ENCODE data around the gene MPO. TPM values are rescaled to one million over a fixed set of nuclear protein-coding genes. Genes with fewer than 3 reads are reported as not detected.

MPO gene
- polyA plus RNA-seq, 1 experiment: not detected

- ChIA-PET CTCF (interaction anchor here (4.4 kb wide), 1 partner anchor 13 kb away, joined by 28 read pairs; no protein-coding TSS in a partner anchor), POLR2A (no interaction called here)
- no peak for DNase-seq (ENCODE audit: low read depth, low spot score)
- no peaks in the 10 kb centered on the region for H3K9me3 ChIP-seq (ENCODE audit: control insufficient read depth, insufficient read depth, low read length)
- H3K4me3 ChIP-seq (ENCODE audit: low read depth, low read length): no peak overlapping the region
- TF ChIP-seq CTCF (IDR thresholded peaks at IDR 0.05; ENCODE audit: low read depth, low read length): no peak
- no peak overlapping the region for H3K27ac ChIP-seq (ENCODE audit: low read depth, low read length)
- peaks cover 29% of the 10 kb centered on the region for H3K27me3 ChIP-seq (ENCODE audit: control insufficient read depth, insufficient read depth, low read length)
Observed at GRCh38 chr17:58236394-58236793, 44.3 kb downstream of the MPO start.

DNA sequence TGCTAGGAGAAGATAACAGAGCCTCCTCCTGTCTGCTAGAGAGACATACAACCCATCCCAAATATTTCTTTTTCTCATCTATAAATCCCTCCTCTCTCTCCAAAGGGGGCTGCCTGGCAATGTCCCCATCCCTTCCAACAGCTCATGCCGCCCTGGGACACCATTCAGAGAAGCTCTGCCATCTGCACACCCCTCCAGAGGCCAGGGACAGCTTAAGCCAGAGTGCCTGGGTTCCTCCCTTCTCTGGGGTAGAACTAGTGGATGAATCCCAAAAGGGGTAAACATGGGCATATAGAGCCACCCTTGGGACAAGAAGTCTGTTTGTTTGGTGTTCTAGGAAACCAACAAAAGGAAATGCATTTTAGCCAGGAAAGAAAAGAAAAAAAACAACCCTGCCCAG lies 44.9 kb downstream of the MPO start:
- Histone ChIP-seq H3K27ac (ENCODE audit: low read depth, low read length) (no peak overlapping the region), H3K4me3 (ENCODE audit: low read depth, low read length) (no peak overlapping the region), H3K9me3 (ENCODE audit: control insufficient read depth, insufficient read depth, low read length) (no peaks in the 10 kb centered on the region), H3K27me3 (ENCODE audit: control insufficient read depth, insufficient read depth, low read length) (peaks cover 24% of the 10 kb centered on the region)
- TF ChIP-seq CTCF (IDR thresholded peaks at IDR 0.05; ENCODE audit: low read depth, low read length): no peak
- CTCF ChIA-PET: interaction anchor here (4.4 kb wide), 1 partner anchor 14 kb away, joined by 28 read pairs; no protein-coding TSS in a partner anchor
- POLR2A ChIA-PET: no interaction called here
- DNase-seq (ENCODE audit: low read depth, low spot score): no peak

- ChIA-PET CTCF (no interaction called here), POLR2A (no interaction called here)
- no peak for DNase-seq (ENCODE audit: low read depth, low spot score)
- H3K27ac ChIP-seq (ENCODE audit: low read depth, low read length): no peak overlapping the region
- H3K9me3 ChIP-seq (ENCODE audit: control insufficient read depth, insufficient read depth, low read length): no peaks in the 10 kb centered on the region
- peaks cover 16% of the 10 kb centered on the region for H3K27me3 ChIP-seq (ENCODE audit: control insufficient read depth, insufficient read depth, low read length)
- H3K4me3 ChIP-seq (ENCODE audit: low read depth, low read length): no peak overlapping the region
- TF ChIP-seq CTCF (IDR thresholded peaks at IDR 0.05; ENCODE audit: low read depth, low read length): no peak
Observed at GRCh38 chr17:58234512-58234911, 46.2 kb downstream of the MPO start.

DNA sequence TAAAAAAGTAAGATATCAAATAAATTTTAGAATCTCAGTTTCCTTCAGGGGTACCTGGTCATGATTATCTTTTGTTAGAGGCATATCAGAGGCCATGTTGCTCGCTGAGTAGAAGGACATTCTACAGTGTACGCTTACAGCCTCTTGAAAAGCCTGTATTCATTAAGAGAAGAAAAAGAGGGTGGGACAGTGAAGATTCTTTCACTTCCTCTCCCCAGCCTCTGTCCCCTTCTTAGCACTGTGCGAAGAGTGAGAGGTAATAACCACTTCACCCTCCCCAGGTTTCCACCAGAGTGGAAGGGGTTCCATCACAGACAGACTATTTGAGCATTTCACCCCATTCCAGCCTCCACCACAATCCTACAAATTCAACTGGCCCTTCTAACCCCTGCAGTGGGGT lies 47.2 kb downstream of the MPO start:
- TF ChIP-seq CTCF (IDR thresholded peaks at IDR 0.05; ENCODE audit: low read depth, low read length): no peak
- DNase-seq (ENCODE audit: low read depth, low spot score): no peak
- ChIA-PET POLR2A (no interaction called here), CTCF (no interaction called here)
- Histone ChIP-seq H3K9me3 (ENCODE audit: control insufficient read depth, insufficient read depth, low read length) (no peaks in the 10 kb centered on the region), H3K27ac (ENCODE audit: low read depth, low read length) (no peak overlapping the region), H3K27me3 (ENCODE audit: control insufficient read depth, insufficient read depth, low read length) (peaks cover 15% of the 10 kb centered on the region), H3K4me3 (ENCODE audit: low read depth, low read length) (no peak overlapping the region)

- CTCF ChIA-PET: interaction anchor here (1.1 to 1.3 kb wide), 2 partner anchors 14 to 17 kb away, joined by 3 to 8 read pairs; partner anchors contain the start of gene MKS1
- no peak overlapping the region for H3K27ac ChIP-seq (ENCODE audit: low read depth, low read length)
Observed at GRCh38 chr17:58232707-58233156, 48.0 kb downstream of the MPO start.

More at GRCh38 chr17:58232707-58233156, 48.0 kb downstream of the MPO start:
- POLR2A ChIA-PET: no interaction called here
- peak; percentile 27 for DNase-seq (ENCODE audit: low read depth, low spot score)
- Histone ChIP-seq H3K4me3 (ENCODE audit: low read depth, low read length) (no peak overlapping the region), H3K9me3 (ENCODE audit: control insufficient read depth, insufficient read depth, low read length) (no peaks in the 10 kb centered on the region), H3K27me3 (ENCODE audit: control insufficient read depth, insufficient read depth, low read length) (peaks cover 20% of the 10 kb centered on the region)
- TF ChIP-seq CTCF (IDR thresholded peaks at IDR 0.05; ENCODE audit: low read depth, low read length): no peak
